H9 (cell line): ENCODE data around the gene SLC7A11. TPM values are rescaled to one million over a fixed set of nuclear protein-coding genes. Genes with fewer than 3 reads are reported as not detected.

ENCODE experiments used
- DNase-seq: peaks from one replicate; pipeline ENCODE4 v3.0.0-alpha.2; 2017
- H2AFZ ChIP-seq: one replicate; pipeline ENCODE4 v1.6.1; 2013; ENCODE audit warnings: mild to moderate bottlenecking, low read length, control low read depth, moderate library complexity
- H2AK5ac ChIP-seq: 2 replicates; pipeline ENCODE4 v1.6.1; 2013; ENCODE audit warnings: low read length, control low read depth, mixed read lengths; ENCODE audit not compliant: insufficient read length
- H2BK120ac ChIP-seq: one replicate; pipeline ENCODE4 v1.6.1; 2013; ENCODE audit warnings: low read depth, mild to moderate bottlenecking, low read length, control low read depth, inconsistent platforms; ENCODE audit not compliant: poor library complexity, severe bottlenecking
- H2BK12ac ChIP-seq: 2 replicates; pipeline ENCODE4 v1.6.1; 2013; ENCODE audit warnings: low read length, control low read depth, mixed read lengths, low read depth; ENCODE audit not compliant: insufficient read length
- H2BK15ac ChIP-seq: 2 replicates; pipeline ENCODE4 v1.6.1; 2013; ENCODE audit warnings: low read depth, low read length, control low read depth
- H2BK20ac ChIP-seq: one replicate; pipeline ENCODE4 v1.6.1; 2013; ENCODE audit warnings: low read depth, mild to moderate bottlenecking, low read length, control low read depth, inconsistent platforms; ENCODE audit not compliant: poor library complexity, severe bottlenecking
- H2BK5ac ChIP-seq: 2 replicates; pipeline ENCODE4 v1.6.1; 2013; ENCODE audit warnings: low read length, control low read depth, mixed read lengths; ENCODE audit not compliant: insufficient read length
- H3K14ac ChIP-seq: 2 replicates; pipeline ENCODE4 v1.6.1; 2013; ENCODE audit warnings: low read length, control low read depth; ENCODE audit not compliant: insufficient read depth
- H3K18ac ChIP-seq: 2 replicates; pipeline ENCODE4 v1.6.1; 2013; ENCODE audit warnings: low read depth, mild to moderate bottlenecking, mixed read lengths, low read length, control low read depth; ENCODE audit not compliant: insufficient read length
- H3K23ac ChIP-seq: 2 replicates; pipeline ENCODE4 v1.6.1; 2013; ENCODE audit warnings: low read length, control low read depth, mixed read lengths, low read depth; ENCODE audit not compliant: insufficient read length
- H3K23me2 ChIP-seq: 2 replicates; pipeline ENCODE4 v1.6.1; 2013; ENCODE audit warnings: low read depth, mild to moderate bottlenecking, mixed read lengths, low read length, control low read depth; ENCODE audit not compliant: insufficient read length, poor library complexity, severe bottlenecking
- H3K27ac ChIP-seq: 2 replicates; pipeline ENCODE4 v1.5.1; 2013; ENCODE audit warnings: low read length, control low read depth, mixed read lengths, low read depth; ENCODE audit not compliant: insufficient read length
- H3K27me3 ChIP-seq: 2 replicates; pipeline ENCODE4 v1.6.1; 2013; ENCODE audit warnings: low read length, control low read depth, inconsistent platforms; ENCODE audit not compliant: insufficient read depth
- H3K4ac ChIP-seq: 2 replicates; pipeline ENCODE4 v1.6.1; 2013; ENCODE audit warnings: low read depth, mild to moderate bottlenecking, control low read depth, inconsistent platforms, low read length, moderate library complexity
- H3K4me1 ChIP-seq: 2 replicates; pipeline ENCODE4 v1.6.1; 2013; ENCODE audit warnings: low read length, control low read depth, inconsistent platforms; ENCODE audit not compliant: insufficient read depth
- H3K4me2 ChIP-seq: 2 replicates; pipeline ENCODE4 v1.6.1; 2013; ENCODE audit warnings: low read length, control low read depth, mixed read lengths; ENCODE audit not compliant: insufficient read length, insufficient read depth
- H3K56ac ChIP-seq: 2 replicates; pipeline ENCODE4 v1.6.1; 2013; ENCODE audit warnings: low read depth, mild to moderate bottlenecking, mixed read lengths, low read length, control low read depth; ENCODE audit not compliant: insufficient read length
- H3K79me1 ChIP-seq: 2 replicates; pipeline ENCODE4 v1.6.1; 2013; ENCODE audit warnings: low read depth, mild to moderate bottlenecking, moderate library complexity, low read length, control low read depth, inconsistent platforms; ENCODE audit not compliant: insufficient read depth, poor library complexity, severe bottlenecking
- H3K79me2 ChIP-seq: 2 replicates; pipeline ENCODE4 v1.6.1; 2013; ENCODE audit warnings: low read length, control low read depth, inconsistent platforms; ENCODE audit not compliant: insufficient read depth
- H3K9ac ChIP-seq: 2 replicates; pipeline ENCODE4 v1.6.1; 2013; ENCODE audit warnings: low read length, control low read depth, mixed read lengths; ENCODE audit not compliant: insufficient read length; ENCODE audit errors: extremely low read depth
- H3K9me3 ChIP-seq: one replicate; pipeline ENCODE4 v1.6.1; 2013; ENCODE audit warnings: low read depth, low read length, inconsistent platforms; ENCODE audit not compliant: control insufficient read depth
- H3T11ph ChIP-seq: one replicate; pipeline ENCODE4 v1.6.1; 2013; ENCODE audit warnings: mild to moderate bottlenecking, low read length, control low read depth, inconsistent platforms
- H4K20me1 ChIP-seq: one replicate; pipeline ENCODE4 v1.6.1; 2013; ENCODE audit not compliant: control insufficient read depth, insufficient read length, insufficient read depth
- H4K5ac ChIP-seq: 2 replicates; pipeline ENCODE4 v1.6.1; 2013; ENCODE audit warnings: low read depth, mild to moderate bottlenecking, mixed read lengths, low read length, control low read depth; ENCODE audit not compliant: insufficient read length
- H4K8ac ChIP-seq: replicated peaks from 2 replicates; pipeline ENCODE4 v1.6.1; 2013; ENCODE audit warnings: low read length, control low read depth, mixed read lengths, low read depth; ENCODE audit not compliant: insufficient read length
- H4K91ac ChIP-seq: 2 replicates; pipeline ENCODE4 v1.6.1; 2013; ENCODE audit warnings: low read depth, mild to moderate bottlenecking, moderate library complexity, mixed read lengths, low read length, control low read depth; ENCODE audit not compliant: insufficient read length
- H3K27ac Mint-ChIP-seq, 3 experiments: 2 replicates in 2 of 3; 3 replicates in 1 of 3; pipeline ENCODE4 v1.8.0; 2020 to 2021; ENCODE audit warnings: mixed read lengths in 3 of 3, mild to moderate bottlenecking in 1 of 3, moderate library complexity in 1 of 3
- H3K27me3 Mint-ChIP-seq: 2 replicates; pipeline ENCODE4 v1.8.0; 2021; ENCODE audit warnings: low read depth, mild to moderate bottlenecking, moderate library complexity, mixed read lengths
- H3K36me3 Mint-ChIP-seq, 3 experiments: 2 replicates in 2 of 3; 3 replicates in 1 of 3; pipeline ENCODE4 v1.8.0; 2020 to 2021; ENCODE audit warnings: low read depth in 3 of 3, mixed read lengths in 3 of 3; ENCODE audit not compliant: insufficient read depth in 1 of 3
- H3K4me1 Mint-ChIP-seq, 2 experiments: 2 replicates each; pipeline ENCODE4 v1.8.0; 2020; ENCODE audit warnings: mixed read lengths in 2 of 2
- H3K4me3 Mint-ChIP-seq, 2 experiments: 2 replicates in 1 of 2; 3 replicates in 1 of 2; pipeline ENCODE4 v1.8.0; 2020 to 2021; ENCODE audit warnings: mild to moderate bottlenecking in 2 of 2, mixed read lengths in 2 of 2, moderate library complexity in 1 of 2
- H3K9me3 Mint-ChIP-seq, 2 experiments: 2 replicates in 1 of 2; 3 replicates in 1 of 2; pipeline ENCODE4 v1.8.0; 2020; ENCODE audit warnings: mild to moderate bottlenecking in 2 of 2, mixed read lengths in 2 of 2, moderate library complexity in 1 of 2
- CTCF ChIP-seq: fragments of 200-600 bp; sonication (generic); conservative IDR thresholded peaks from 3 replicates; pipeline ENCODE4 v1.8.0; 2021; ENCODE audit warnings: antibody characterized with exemption, mild to moderate bottlenecking
- WGBS: extraction: QIAGEN DNeasy Blood & Tissue Kit; methylation state at CpG from one replicate; pipeline ENCODE4 v1.1.7; 2013; ENCODE audit warnings: missing lambda C conversion rate, low lambda C conversion rate, mixed read lengths; ENCODE audit not compliant: insufficient read length; ENCODE audit errors: extremely low coverage; 5-methylcytosine and 5-hydroxymethylcytosine counted together
- total RNA-seq: library from RNA; stranded (reverse); gene quantifications from 2 replicates; pipeline ENCODE4 v1.2.1, GENCODE V29; 2021

Gene SLC7A11
- total RNA-seq, 1 experiment from 2014 or later, result 19.8 TPM

DNA sequence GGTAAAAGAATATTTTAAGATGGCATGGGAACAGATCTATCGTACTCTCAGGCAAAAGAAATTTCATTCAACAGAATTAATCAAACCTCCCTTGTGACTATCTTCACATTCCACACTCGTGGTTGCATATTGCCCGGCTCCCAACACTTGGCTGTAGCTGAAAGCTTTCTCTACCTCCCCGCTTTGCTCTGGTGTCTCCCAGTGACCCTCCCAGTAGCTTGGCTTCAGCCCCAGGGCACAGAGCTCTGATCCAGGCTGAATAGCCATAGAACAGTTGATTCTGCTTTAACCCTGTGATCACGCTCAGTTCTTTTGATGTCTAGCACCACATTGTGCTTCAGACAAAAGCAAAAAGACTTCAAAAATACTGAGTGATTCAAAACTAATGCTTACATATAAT lies 24.6 kb downstream of the SLC7A11 start:
- no peak overlapping the region for H2BK15ac ChIP-seq
- no peak overlapping the region for H3K4ac ChIP-seq
- H3K9me3 ChIP-seq, result no peaks in the 10 kb centered on the region
- Mint-ChIP-seq H3K4me1 (peaks cover 46 to 49% of the 10 kb centered on the region in 2 experiments), H3K4me3 (no peak overlapping the region), H3K27ac (peak overlapping the region; percentile 66 to 93 (median 74); a peak in 6 of 7 replicates), H3K27me3 (no peaks in the 10 kb centered on the region), H3K9me3 (no peaks in the 10 kb centered on the region), H3K36me3 (peaks cover 19 to 29% (median 28%) of the 10 kb centered on the region in 3 experiments; a peak in 6 of 7 replicates)
- no peak overlapping the region for H4K91ac ChIP-seq
- H3K27me3 ChIP-seq, result no peaks in the 10 kb centered on the region
- no peak overlapping the region for H3K56ac ChIP-seq
- peak; percentile 42 for DNase-seq
- H3K79me2 ChIP-seq, result no peaks in the 10 kb centered on the region
- no peak overlapping the region for H3K27ac ChIP-seq
- no peak overlapping the region for H2BK20ac ChIP-seq
- H2BK5ac ChIP-seq, result no peak overlapping the region
- no peak overlapping the region for H3K4me2 ChIP-seq
- no peak overlapping the region for H2BK12ac ChIP-seq
- no CpG with 5 or more reads among the region's 5 CpGs for WGBS
- H3K79me1 ChIP-seq, result no peaks in the 10 kb centered on the region
- H3K23ac ChIP-seq, result no peak overlapping the region
- H3K9ac ChIP-seq, result no peak overlapping the region
- peaks cover 7% of the 10 kb centered on the region for H3K4me1 ChIP-seq
- H4K8ac ChIP-seq, result no peak overlapping the region
- H3K18ac ChIP-seq, result no peak overlapping the region
- H3K23me2 ChIP-seq, result no peaks in the 10 kb centered on the region
- no peaks in the 10 kb centered on the region for H4K20me1 ChIP-seq
- H4K5ac ChIP-seq, result no peak overlapping the region
- no peak overlapping the region for H3T11ph ChIP-seq
- H2BK120ac ChIP-seq, result no peak overlapping the region
- no peak for TF ChIP-seq CTCF
- no peak overlapping the region for H2AK5ac ChIP-seq
- H2AFZ ChIP-seq, result no peak overlapping the region
- no peak overlapping the region; the same call in 1 of the 2 replicates for H3K14ac ChIP-seq
